Transverse colon (tissue), 3 donors: ENCODE measurements around the gene PTF1A.

Experiments
- POLR2A ChIP-seq: fragments of 450-650 bp; IDR thresholded peaks from one replicate; pipeline ENCODE4 v1.6.1; 2016; ENCODE audit warnings: antibody characterized with exemption, mild to moderate bottlenecking, moderate library complexity
- POLR2AphosphoS5 ChIP-seq, 3 donors: sonication (generic); formaldehyde crosslinking; IDR thresholded peaks; one replicate each; pipeline ENCODE4 v1.6.1; 2016; ENCODE audit warnings: antibody characterized with exemption in 3 of 3

DNA sequence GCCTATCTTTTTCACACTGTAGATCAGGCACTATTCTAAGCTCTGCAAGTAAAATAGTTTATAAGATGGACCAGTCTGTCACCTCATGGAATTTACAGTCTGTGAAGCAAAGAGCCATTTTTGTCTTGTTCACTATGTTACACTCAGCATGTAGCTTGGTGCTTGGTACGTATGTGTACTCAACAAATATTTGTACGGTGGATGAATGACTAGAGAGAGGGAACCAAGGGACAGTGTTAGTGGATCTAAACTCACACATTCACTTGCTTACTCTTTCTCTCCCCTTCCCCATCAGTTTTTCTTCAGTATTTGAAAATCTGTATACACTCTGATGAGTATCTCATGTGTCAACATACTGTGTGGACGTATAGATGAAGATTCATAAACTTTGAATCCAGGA is 45.9 kb downstream of the PTF1A start:
- TF ChIP-seq POLR2A (no peak), POLR2AphosphoS5 (IDR thresholded peaks at IDR 0.05) (no peak)
